Activated CD4-positive, alpha-beta T cell treated with anti-CD3 and anti-CD28 coated beads for 4 hours (primary cell): ENCODE data around the gene C11orf21.
"Not testable (repeated sequence)": the region's sequence is repeated elsewhere in the genome, so short reads cannot be mapped to it uniquely, and the experiment has no call there.

Experiments used
- DNase-seq, 2 donors: peaks; one replicate each; pipeline ENCODE4 v3.0.0-alpha.2; 2020

Gene C11orf21

GRCh38 chr11:2295971-2296912, 5.5 kb downstream of the C11orf21 start:
- DNase-seq: no peak

DNA sequence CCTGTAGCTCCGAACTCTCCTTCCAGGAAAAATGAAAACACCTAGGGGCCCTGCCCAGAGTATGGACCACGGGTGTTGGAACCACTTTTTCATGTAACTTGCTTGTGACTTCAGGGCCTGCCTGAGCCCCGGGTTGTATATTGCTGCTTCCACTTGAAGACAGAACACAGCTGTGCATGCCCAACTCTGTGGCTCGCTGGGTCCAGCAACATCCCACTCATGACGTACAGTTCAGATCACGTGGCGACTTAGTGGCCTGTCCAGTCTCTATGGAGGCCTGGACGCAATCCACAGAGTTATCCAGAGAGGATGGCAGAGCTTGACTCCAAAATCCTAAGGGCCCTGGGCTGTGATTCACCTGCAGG, 6.8 kb downstream of the C11orf21 start:
- no peak for DNase-seq

DNA sequence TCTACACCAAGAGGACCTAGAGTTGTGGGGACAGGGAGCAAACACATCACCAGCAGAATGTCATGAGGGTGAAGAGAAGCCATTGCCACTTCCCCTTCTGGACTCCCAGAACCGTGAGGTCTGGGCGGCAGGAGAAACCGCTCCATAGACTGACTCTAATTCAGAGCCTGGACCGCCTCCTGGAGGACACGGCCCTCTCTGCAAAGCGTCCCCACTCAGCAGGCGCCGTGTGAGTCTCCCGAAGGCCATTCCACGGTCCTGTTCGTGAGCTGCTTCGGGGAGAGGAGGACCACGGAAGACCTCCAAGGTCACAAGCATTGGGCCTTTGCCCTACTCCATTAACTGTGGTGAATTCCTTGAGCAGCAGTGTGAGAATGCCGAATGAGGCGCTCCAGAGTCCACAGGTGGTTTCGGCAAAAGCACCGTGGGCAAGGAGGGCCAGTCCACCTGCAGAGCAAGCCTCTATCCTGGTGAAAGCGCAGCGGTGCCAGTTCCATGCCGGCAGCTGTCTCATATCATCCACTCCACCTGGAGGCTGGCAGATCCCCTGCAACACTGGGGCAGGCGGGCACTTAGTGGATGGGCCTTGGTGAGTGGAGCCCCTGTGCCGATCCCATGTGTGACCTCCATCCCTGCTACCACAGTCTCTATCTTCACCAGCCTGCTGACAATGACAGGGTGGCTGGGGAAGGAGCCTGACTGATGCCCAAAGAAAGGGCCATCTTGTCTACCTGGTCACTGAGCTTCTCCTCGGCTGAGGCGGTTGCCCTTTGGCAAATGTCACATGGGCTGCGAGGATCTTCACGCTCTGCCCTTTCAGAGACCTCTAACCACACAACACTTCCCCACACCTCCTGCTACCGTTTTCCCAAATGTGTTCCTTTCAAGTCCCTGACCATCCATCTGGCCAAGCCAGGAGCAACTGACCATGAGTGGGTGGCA, 7.5 kb downstream of the C11orf21 start:
- no peak for DNase-seq

DNA sequence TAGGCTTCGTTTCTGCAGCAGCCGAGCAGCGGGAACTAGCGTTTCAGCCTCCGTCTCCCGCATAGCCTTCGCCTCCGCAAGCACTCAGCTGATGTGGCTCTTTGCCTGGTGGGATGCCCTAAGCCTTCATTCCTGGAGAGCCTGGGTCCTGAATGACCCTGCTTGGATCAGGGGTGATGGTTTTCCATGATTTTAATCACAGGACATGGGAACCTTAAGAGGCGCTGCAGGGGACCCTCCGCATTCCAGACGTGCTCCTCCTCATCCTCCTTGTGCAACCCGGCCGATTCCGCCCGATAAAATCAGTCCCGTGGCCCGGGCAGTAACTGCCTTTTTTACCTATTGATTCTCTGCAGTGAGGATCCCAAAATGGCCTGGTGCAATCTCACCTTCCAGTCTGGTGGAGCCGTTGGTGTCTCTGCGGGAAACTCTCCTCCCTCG, 8.2 kb downstream of the C11orf21 start:
- DNase-seq: no peak

GRCh38 chr11:2290351-2290841, 11.3 kb downstream of the C11orf21 start:
- no peak for DNase-seq

DNA sequence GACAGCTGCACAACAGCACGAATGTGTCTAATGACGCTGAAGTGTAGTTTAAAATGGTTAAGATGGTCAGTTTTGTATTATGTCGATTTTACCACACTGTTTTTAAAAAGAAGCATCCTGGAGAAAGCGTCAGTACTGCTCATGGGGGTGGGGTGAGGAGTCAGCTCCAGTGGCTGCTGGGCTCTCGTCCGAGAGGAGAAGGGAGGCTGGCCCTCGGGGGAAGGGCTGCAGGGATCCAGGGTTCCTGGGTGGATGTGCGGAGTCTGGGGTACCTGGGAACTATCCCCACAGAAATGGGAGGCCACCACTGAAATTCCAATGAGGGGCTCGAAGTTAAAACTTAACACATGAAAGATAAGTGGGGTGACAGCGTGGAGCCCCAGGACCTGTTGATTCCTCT, 11.9 kb downstream of the C11orf21 start:
- no peak for DNase-seq

DNA sequence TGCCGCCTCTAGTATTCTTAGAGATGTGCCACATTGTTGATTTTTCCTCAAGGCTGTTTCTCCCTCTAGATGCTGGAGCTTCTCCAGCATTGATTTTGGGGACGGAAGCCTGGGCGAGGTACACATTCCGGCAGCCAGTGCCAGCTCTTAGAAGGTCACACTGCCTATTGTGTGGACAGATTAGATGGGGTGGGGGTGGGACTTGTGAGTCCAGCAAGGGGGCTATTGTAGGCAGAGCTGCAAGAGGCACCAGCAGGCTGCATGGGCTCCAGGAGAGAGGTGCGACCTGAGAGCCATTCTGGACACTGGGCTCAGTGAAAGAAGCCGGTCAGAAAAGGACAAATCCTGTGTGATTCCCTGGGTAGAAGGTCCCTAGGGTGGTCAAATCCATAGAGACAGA, 12.4 kb downstream of the C11orf21 start:
- DNase-seq: no peak

- no peak for DNase-seq
Measured at GRCh38 chr11:2287091-2287490, 14.6 kb downstream of the C11orf21 start.

- DNase-seq: not testable (repeated sequence)
Measured at GRCh38 chr11:2286350-2286749, 15.4 kb downstream of the C11orf21 start.

- DNase-seq: no peak
Measured at GRCh38 chr11:2280208-2280607, 21.5 kb downstream of the C11orf21 start.

- no peak for DNase-seq
Measured at GRCh38 chr11:2277933-2278523, 23.7 kb downstream of the C11orf21 start.

DNA sequence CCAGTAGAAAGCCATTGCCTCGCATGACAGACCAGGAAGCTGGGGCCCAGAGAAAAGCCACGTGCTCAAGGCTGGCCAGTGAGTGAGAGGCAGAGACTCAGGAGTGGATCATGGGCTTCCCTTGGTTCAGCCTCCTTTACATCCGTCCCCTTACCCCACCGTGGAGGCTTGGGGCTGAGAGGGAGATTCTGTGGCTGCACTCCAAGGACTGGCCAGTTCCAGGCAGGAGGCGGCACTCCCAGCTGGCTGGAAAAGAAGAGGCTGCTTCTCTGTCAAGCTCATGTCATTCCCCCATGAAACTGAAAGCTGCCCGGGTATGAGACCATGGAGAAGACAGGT, 24.7 kb downstream of the C11orf21 start:
- no peak for DNase-seq

DNA sequence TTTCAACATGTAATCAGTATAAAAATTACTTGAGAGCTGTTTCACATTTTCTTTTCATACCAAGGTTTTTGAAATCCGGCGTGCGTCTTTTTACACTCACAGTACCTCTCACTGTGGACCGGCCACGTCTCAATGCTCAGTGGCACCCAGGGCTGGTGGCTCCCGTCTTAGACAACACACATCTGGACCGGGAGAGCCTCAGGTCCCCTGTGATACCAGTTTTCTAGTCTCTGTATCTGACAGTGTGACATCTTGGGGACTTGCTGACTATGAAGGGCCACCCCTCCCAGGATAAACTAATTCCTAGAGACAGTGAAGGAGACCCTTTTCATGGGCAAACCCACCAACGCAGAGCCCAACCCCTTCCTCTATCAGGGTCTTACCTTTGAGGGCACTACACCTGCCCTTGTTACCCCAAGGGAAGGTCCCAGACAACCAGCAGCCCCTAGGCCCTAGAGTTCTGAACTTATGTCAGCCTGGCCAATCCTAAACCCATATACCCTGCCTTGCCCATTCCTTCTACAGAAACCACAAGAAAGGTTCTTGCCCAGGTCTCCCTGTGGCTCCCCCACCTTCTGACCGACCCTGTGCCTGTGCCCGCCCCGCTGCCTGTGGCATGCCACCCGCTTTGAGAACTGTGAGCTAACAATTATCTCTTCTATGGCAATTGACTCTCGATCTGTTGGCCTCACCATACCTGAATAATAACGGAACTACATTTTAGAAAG, 25.3 kb downstream of the C11orf21 start:
- no peak for DNase-seq

DNA sequence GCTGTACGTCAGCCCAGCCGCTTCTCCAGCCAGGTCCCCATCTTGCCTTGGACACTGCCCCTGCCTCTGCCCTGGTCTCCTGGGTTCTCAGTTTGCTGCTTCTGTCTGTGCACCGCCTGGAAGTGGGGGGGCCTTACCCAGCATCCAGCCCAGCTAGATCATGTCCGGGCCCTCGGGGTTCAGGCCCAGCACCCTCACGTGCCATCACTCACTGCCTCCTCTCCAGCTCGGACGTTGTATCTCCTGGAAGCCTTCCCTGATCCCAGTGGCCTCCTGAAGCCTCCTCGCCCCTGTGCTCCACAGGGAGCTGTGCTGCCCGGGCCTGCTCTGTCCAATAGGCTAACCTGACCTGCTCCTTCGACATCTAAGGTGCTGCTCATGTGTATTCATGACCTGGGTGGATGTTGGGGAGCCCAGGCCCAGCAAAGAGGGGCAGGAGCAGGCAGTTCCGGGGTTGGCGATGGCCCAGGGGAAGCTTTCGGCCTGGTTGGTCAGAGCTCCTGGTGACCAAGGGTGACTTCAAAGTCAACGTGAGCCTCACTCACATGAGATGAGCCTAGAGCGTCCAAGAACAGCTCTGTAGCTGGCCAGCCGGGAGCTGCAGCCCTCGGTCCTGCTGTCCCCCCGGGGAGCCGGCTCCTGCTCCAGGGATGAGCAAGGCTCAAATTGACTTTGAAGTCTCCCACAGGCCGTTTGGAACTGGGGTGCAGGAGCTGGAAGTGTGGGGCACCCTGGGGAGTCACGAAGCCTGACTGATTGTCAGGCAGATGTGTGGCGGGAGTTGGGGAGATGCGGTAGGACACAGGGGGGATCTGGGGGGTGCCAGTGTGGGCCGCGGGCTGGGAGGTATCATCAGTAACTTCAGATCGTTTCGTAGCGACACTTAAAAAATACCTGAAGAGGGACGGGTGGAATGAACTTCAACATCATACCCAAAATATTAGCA, 26.1 kb downstream of the C11orf21 start:
- DNase-seq: no peak

- no peak for DNase-seq
Measured at GRCh38 chr11:2273771-2274170, 27.9 kb downstream of the C11orf21 start.

DNA sequence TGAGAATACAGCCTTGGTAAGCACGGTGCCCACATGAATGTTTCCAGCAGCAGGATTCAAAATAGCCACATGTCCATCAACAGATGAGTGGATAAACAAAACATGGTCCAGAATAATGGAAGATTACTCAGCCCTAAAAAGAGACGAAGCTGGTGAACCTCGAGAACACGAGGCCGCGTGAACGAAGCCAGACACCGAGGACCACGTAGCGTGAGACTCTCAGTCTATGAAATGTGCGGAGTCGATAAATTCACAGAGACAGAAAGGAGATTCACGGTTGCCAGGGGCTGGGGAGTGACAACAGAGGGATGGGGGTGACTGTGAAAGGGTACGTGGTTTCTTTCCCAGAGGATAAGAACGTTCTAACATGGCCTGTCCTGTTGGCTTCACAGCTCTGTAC, 28.4 kb downstream of the C11orf21 start:
- no peak for DNase-seq

DNA sequence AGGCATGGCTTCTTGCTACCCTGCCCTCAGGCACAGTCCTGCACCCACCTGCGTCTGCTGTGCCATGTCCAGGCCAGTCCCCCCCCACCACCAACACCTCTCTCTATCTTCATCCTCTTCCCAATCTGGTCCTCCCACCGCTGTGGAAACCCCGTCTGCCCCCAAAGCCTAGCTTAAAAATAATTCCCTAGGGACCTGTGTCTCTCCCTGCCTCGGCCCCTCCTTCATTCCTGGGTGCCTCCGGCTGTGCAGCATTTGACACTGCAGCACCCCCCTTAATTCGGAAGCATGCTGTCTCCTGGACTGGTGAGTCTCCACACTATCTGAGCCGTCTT, 28.8 kb downstream of the C11orf21 start:
- no peak for DNase-seq

DNA sequence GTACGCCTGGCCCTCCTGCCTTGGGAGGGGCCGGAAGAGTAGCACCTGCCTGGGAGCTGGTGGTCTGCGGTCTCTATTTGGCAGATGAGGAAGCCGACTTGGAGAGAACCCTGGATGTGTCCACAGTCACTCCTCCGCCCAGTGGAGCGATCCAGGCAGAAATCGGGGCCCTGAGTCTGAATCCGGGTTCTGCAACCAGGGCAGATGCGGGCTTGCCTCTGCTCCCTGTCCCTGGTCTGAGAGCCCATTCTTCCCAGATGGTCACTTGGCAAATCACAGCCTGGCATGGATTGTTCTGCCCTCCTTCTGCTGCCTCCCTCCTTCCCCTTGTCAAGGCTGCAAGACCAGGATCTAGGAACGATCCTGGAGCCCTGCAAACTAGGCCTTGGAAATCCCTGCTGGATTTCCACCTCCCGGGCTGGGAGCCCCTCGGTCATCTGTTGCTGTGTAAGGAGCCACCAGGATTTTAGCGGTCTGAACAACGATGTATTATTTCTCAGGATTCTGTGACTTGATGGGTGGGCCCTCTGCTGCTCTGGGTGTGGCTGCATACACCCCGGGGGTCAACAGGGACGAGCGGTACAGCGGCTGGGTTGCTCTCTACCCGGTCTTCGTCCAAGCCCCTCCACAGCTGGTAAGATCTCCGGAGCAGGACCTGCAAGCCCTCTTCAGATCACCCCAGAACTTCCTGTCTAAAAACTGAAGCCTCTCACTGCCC, 29.3 kb downstream of the C11orf21 start:
- DNase-seq: no peak

GRCh38 chr11:2271327-2272227, 30.1 kb downstream of the C11orf21 start:
- no peak for DNase-seq

GRCh38 chr11:2271077-2271326, 30.7 kb downstream of the C11orf21 start:
- peak; percentile 61 to 63 for DNase-seq
